Neural cell (in vitro differentiated cells): ENCODE measurements around the gene EMC9. TPM values are rescaled to one million over a fixed set of nuclear protein-coding genes. Genes with fewer than 3 reads are reported as not detected.

Source experiments
- H2AFZ ChIP-seq: fragments of 200-600, 300-800 bp; sonication (generic), shearing (Covaris generic); 2 replicates; pipeline ENCODE4 v1.6.0; 2014; ENCODE audit warnings: low read depth, mild to moderate bottlenecking, antibody characterized with exemption, low read length, moderate library complexity
- H3F3A ChIP-seq: fragments of 200-600 bp; shearing (Covaris generic); 2 replicates; pipeline ENCODE4 v1.6.1; 2016; ENCODE audit warnings: mild to moderate bottlenecking, moderate library complexity, mixed read lengths, antibody characterized with exemption, low read length; ENCODE audit not compliant: insufficient read depth, poor library complexity, severe bottlenecking
- H3K27ac ChIP-seq: fragments of 200-600, 300-800 bp; sonication (generic), shearing (Covaris generic); 2 replicates; pipeline ENCODE4 v1.5.1; 2014; ENCODE audit warnings: mild to moderate bottlenecking, low read length, moderate library complexity
- H3K27me3 ChIP-seq: fragments of 300-800, 200-600 bp; sonication (generic), shearing (Covaris generic); 2 replicates; pipeline ENCODE4 v1.6.0; 2014; ENCODE audit warnings: mild to moderate bottlenecking, low read depth, low read length, moderate library complexity; ENCODE audit not compliant: insufficient read depth
- H3K36me3 ChIP-seq: fragments of 300-800, 200-600 bp; sonication (generic), shearing (Covaris generic); 2 replicates; pipeline ENCODE4 v1.5.1; 2014; ENCODE audit warnings: mild to moderate bottlenecking, antibody characterized with exemption, low read length, moderate library complexity; ENCODE audit not compliant: insufficient read depth
- H3K4me2 ChIP-seq: fragments of 300-800, 200-600 bp; sonication (generic), shearing (Covaris generic); 2 replicates; pipeline ENCODE4 v1.6.0; 2014; ENCODE audit warnings: mild to moderate bottlenecking, low read length
- H3K4me3 ChIP-seq: fragments of 300-800, 200-600 bp; sonication (generic), shearing (Covaris generic); 2 replicates; pipeline ENCODE4 v1.5.1; 2014; ENCODE audit warnings: mild to moderate bottlenecking, low read length, moderate library complexity
- H3K79me2 ChIP-seq: fragments of 200-600 bp; shearing (Covaris generic); replicated peaks from 2 replicates; pipeline ENCODE4 v1.6.0; 2014; ENCODE audit warnings: mild to moderate bottlenecking, low read length, moderate library complexity; ENCODE audit not compliant: insufficient read depth
- H3K9ac ChIP-seq: fragments of 300-800, 200-600 bp; sonication (generic), shearing (Covaris generic); 2 replicates; pipeline ENCODE4 v1.6.1; 2016; ENCODE audit warnings: mild to moderate bottlenecking, low read length, mixed read lengths
- H3K9me2 ChIP-seq: fragments of 200-600 bp; shearing (Covaris generic); 2 replicates; pipeline ENCODE4 v1.6.1; 2016; ENCODE audit warnings: mild to moderate bottlenecking, low read length, mixed read lengths; ENCODE audit not compliant: insufficient read depth
- H3K9me3 ChIP-seq: fragments of 200-600, 300-800 bp; sonication (generic), shearing (Covaris generic); 2 replicates; pipeline ENCODE4 v1.6.1; 2016; ENCODE audit warnings: mild to moderate bottlenecking, mixed run types, low read length, moderate library complexity, mixed read lengths
- H4K20me1 ChIP-seq: fragments of 200-600 bp; shearing (Covaris generic); 2 replicates; pipeline ENCODE4 v1.6.1; 2016; ENCODE audit warnings: mild to moderate bottlenecking, mixed run types; ENCODE audit not compliant: insufficient read depth
- CTCF ChIP-seq: fragments of 450-650 bp; IDR thresholded peaks from 2 replicates; pipeline ENCODE4 v1.5.1; 2014; ENCODE audit warnings: antibody characterized with exemption, mild to moderate bottlenecking, moderate library complexity; ENCODE audit not compliant: poor library complexity, severe bottlenecking
- EP300 ChIP-seq: fragments of 450-650 bp; conservative IDR thresholded peaks from 2 replicates; pipeline ENCODE4 v1.6.1; 2014; ENCODE audit warnings: antibody characterized with exemption, mild to moderate bottlenecking, moderate library complexity; ENCODE audit not compliant: poor library complexity, severe bottlenecking
- EZH2 ChIP-seq: fragments of 200-600, 300-800 bp; shearing (Covaris generic), sonication (generic); IDR thresholded peaks from 2 replicates; pipeline ENCODE4 v1.6.1; 2014; ENCODE audit warnings: antibody characterized with exemption, low read length, borderline replicate concordance, mild to moderate bottlenecking; ENCODE audit not compliant: insufficient read depth, poor library complexity, severe bottlenecking
- MXI1 ChIP-seq: fragments of 450-650 bp; conservative IDR thresholded peaks from 2 replicates; pipeline ENCODE4 v1.6.1; 2014; ENCODE audit warnings: antibody characterized with exemption, mild to moderate bottlenecking; ENCODE audit not compliant: poor library complexity, severe bottlenecking
- POLR2AphosphoS5 ChIP-seq: IDR thresholded peaks from 2 replicates; pipeline ENCODE4 v1.6.1; 2012
- RAD21 ChIP-seq: fragments of 450-650 bp; conservative IDR thresholded peaks from 2 replicates; pipeline ENCODE4 v1.6.1; 2014; ENCODE audit warnings: antibody characterized with exemption, mild to moderate bottlenecking, moderate library complexity
- REST ChIP-seq: IDR thresholded peaks from 2 replicates; pipeline ENCODE4 v1.6.1; 2012; ENCODE audit warnings: borderline replicate concordance
- SMC3 ChIP-seq: fragments of 450-650 bp; conservative IDR thresholded peaks from 2 replicates; pipeline ENCODE4 v1.6.1; 2014; ENCODE audit warnings: antibody characterized with exemption, mild to moderate bottlenecking, moderate library complexity; ENCODE audit not compliant: poor library complexity
- TAF1 ChIP-seq: IDR thresholded peaks from 2 replicates; pipeline ENCODE4 v1.6.1; 2012; ENCODE audit warnings: low read depth
- polyA plus RNA-seq: library from polyadenylated mRNA; depleted of rRNA; stranded (reverse); fragments of >200 nt; gene quantifications from 2 replicates; pipeline ENCODE4 v1.2.3, GENCODE V29; 2014

Gene EMC9
- polyA plus RNA-seq, 1 donor from 2014 or later: 45.1 TPM

- Histone ChIP-seq H3K9ac (no peak overlapping the region), H3K4me2 (no peak overlapping the region), H3K27me3 (peaks cover 16% of the 10 kb centered on the region), H3K4me3 (peak overlapping the region; percentile 73), H2AFZ (no peak overlapping the region), H4K20me1 (no peaks in the 10 kb centered on the region), H3K79me2 (no peaks in the 10 kb centered on the region), H3K9me2 (no peaks in the 10 kb centered on the region), H3K27ac (no peak overlapping the region), H3K36me3 (no peaks in the 10 kb centered on the region), H3F3A (no peaks in the 10 kb centered on the region), H3K9me3 (no peaks in the 10 kb centered on the region)
- TF ChIP-seq EZH2: no peak
- no peak for TF ChIP-seq TAF1
- TF ChIP-seq POLR2AphosphoS5: no peak
- TF ChIP-seq MXI1: no peak
- no peak for TF ChIP-seq RAD21
- no peak for TF ChIP-seq EP300
- TF ChIP-seq CTCF: no peak
- TF ChIP-seq SMC3: no peak
- TF ChIP-seq REST: no peak
These were observed 48.0 kb downstream of the EMC9 start for GRCh38 chr14:24093207-24093900.

- Histone ChIP-seq H3F3A (no peaks in the 10 kb centered on the region), H4K20me1 (no peaks in the 10 kb centered on the region), H3K36me3 (no peaks in the 10 kb centered on the region), H3K9me2 (no peaks in the 10 kb centered on the region), H3K27ac (no peak overlapping the region), H3K79me2 (no peaks in the 10 kb centered on the region), H3K4me2 (no peak overlapping the region), H3K4me3 (no peak overlapping the region), H2AFZ (no peak overlapping the region), H3K9me3 (no peaks in the 10 kb centered on the region), H3K27me3 (peaks cover 16% of the 10 kb centered on the region), H3K9ac (no peak overlapping the region)
- no peak for TF ChIP-seq RAD21
- no peak for TF ChIP-seq MXI1
- TF ChIP-seq SMC3: no peak
- no peak for TF ChIP-seq CTCF
- TF ChIP-seq EP300: no peak
- TF ChIP-seq POLR2AphosphoS5: no peak
- no peak for TF ChIP-seq REST
- no peak for TF ChIP-seq TAF1
- TF ChIP-seq EZH2: no peak
These were observed 48.7 kb downstream of the EMC9 start for GRCh38 chr14:24092505-24093206.
